Measurements from ENCODE around the gene SYF2.
"Not testable (repeated sequence)": the region's sequence is repeated elsewhere in the genome, so short reads cannot be mapped to it uniquely, and the experiment has no call there.

Gene SYF2

DNA sequence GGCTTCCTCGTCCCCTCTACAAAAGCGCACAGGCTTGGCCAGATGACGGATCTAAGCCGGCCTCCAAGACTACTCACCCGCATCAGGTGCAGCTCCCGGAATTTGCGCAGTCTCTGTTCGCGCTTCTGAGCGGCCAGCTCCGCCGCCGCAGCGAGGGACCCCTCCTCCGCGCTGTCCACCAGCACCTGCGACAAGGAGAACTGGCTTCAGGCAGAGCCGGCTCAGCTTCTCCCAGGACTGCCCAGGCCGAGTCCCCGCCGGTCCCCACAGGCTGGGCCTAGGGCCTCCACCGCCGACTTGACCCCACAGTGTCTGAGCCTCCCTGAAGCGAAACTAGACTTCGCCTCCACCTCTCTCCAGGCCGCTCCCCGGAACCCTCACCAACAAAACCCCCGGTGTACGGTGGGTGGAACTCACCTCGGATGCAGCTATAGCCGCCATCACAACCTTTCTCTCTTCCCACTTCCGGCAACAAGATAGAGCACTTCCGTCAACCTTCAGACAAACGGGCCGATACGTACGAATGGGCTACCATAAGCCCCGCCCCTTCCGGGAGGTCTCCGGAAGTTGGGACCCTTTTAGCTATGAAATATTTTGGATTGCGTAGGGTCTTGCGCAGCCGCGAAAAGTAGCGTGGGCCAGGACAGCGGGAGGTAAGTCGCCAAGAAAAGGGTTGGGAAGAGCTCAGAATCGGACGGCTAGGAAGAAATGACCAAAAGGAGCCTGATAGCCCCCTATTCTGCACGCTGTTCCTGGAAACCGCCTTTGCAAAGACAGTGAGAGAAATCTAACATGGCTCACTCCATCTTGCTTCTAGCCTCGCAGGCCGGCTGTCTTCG is at the start of gene SYF2:
Gene SYF2, minus strand, starts transcription at position 476 of the 839 bp plus-strand sequence. Its CDS starts 35 bp downstream, at position 441.
- peak; percentile 78 for DNase-seq (ENCODE audit: low spot score)

DNA sequence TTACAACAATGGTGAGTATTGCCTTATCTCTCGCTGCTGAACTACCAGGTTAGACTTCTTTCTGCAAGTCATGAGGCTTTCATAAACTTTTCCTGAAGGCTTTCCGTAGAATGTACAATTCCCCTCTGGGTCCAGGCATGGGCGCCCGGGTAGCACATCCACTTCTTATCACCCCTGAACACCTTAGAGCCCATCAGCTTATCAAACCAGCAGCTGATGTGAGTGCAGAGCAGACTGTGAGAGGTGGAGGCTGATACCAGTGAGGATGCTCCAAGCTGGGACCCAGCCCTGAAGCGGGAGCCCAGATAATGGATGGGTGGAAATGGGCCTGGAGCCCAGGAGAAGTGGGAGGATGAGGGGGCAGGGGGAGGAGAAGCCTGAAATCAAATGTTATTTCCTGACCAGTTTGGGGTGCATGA is 47.4 kb upstream of the SYF2 start:
- not testable (repeated sequence) for DNase-seq (ENCODE audit: low spot score)

- DNase-seq (ENCODE audit: low spot score), result not testable (repeated sequence)
These were observed 46.5 kb upstream of the SYF2 start for GRCh38 chr1:25278790-25279189.

GRCh38 chr1:25278358-25278757 is 46.1 kb upstream of the SYF2 start:
- DNase-seq (ENCODE audit: low spot score), result not testable (repeated sequence)

DNA sequence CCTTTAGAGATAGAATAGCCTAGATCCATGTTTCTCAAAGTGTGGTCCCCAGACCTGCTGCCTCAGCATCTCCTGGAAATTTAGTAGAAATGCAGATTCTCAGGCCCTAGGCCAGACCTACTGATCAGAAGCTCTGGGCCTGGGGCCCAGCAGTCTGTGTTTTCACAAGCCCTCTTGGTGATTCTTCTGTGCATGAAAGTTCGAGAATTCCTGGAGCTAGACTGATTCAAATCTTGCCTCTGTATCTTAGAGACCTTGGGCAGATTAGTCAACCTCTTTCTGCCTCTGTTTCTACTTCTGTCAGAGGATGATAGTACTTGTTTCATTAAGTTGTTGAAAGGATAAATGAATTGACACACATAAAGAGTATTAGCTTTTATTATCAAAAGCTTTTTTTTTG is 45.0 kb upstream of the SYF2 start:
- DNase-seq (ENCODE audit: low spot score), result not testable (repeated sequence)

GRCh38 chr1:25275648-25276047 is 43.3 kb upstream of the SYF2 start:
- not testable (repeated sequence) for DNase-seq (ENCODE audit: low spot score)

DNA sequence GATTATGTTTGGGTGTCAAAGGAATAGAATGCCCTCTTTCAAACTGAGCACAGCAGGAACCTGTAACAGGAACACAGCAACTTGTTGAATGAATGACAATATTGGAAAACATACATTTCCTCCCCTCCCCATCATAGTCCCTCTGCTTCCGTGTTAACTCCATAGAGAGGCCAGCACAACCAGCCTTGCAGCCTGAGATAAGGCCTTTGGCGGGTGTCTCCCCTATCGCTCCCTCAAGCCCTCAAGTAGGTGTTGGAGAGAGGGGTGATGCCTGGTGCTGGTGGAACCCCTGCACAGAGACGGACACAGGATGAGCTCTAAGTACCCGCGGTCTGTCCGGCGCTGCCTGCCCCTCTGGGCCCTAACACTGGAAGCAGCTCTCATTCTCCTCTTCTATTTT is 39.9 kb upstream of the SYF2 start, which contains the start of gene RHD:
Gene RHD, plus strand, starts transcription at position 272 of the 400 bp plus-strand sequence. Its CDS starts 39 bp downstream, at position 311.
- not testable (repeated sequence) for DNase-seq (ENCODE audit: low spot score)

- DNase-seq (ENCODE audit: low spot score), result not testable (repeated sequence)
These were observed 36.0 kb upstream of the SYF2 start for GRCh38 chr1:25268143-25268760.

- DNase-seq (ENCODE audit: low spot score), result peak; percentile 73
These were observed 35.2 kb upstream of the SYF2 start for GRCh38 chr1:25267288-25268142.

GRCh38 chr1:25266554-25267287 is 34.4 kb upstream of the SYF2 start:
- not testable (repeated sequence) for DNase-seq (ENCODE audit: low spot score)

GRCh38 chr1:25260336-25260735 is 28.0 kb upstream of the SYF2 start:
- not testable (repeated sequence) for DNase-seq (ENCODE audit: low spot score)

DNA sequence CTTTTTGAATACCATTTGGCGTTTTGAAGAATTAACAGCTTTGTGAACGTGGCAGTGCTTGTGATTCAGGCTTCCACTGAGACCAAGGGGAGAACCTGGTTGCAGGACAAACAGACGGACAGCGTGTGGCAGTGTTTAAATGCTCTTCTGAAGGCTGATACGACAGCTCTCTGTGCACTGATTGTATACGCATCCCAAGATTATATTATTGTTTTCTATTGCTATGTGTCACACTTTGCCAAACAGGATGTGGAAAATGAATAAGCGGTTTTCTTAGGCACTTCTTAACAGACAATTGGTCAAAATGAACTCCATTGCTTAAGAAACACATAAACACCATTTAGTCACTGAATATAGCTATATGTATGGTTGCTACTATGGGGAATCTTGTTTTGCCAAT is 27.5 kb upstream of the SYF2 start:
- not testable (repeated sequence) for DNase-seq (ENCODE audit: low spot score)

DNA sequence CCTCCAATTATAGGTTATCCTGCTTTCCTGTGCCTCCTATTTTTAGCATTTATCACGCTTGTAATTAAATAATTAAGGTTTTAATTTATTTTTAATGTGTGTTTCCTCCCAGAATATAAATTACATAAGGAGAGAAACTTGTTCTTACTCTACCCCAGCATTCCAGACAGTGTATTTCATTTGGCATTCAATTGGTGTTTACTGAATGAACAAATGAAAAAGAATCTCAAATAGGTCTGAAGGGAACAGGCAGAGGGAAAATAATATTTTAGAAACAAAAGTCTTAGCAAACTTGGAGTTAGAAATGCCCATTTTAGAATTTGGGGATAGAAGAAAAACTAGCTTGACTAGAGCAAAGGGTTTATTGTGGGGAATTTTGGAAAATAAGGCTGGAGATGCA is 24.9 kb upstream of the SYF2 start:
- DNase-seq (ENCODE audit: low spot score), result no peak

DNA sequence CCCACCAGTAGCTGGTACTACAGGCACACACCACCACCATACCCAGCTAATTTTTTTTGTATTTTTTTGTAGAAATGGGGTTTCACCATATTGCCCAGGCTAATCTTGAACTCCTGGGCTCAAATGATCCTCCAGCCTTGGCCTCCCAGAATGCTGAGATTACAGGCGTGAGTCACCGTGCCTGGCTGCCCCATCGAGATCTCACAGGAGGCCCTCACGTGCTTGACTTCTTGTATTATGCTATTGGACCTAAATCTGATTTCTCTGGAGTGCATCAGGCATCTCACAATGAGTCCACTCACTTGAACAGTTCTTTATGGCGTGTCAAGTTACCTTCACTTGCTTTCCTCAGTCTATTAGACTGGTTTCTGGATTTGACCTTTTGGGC is 24.3 kb upstream of the SYF2 start:
- DNase-seq (ENCODE audit: low spot score), result no peak

GRCh38 chr1:25255706-25256577 is 23.6 kb upstream of the SYF2 start:
- no peak for DNase-seq (ENCODE audit: low spot score)

DNA sequence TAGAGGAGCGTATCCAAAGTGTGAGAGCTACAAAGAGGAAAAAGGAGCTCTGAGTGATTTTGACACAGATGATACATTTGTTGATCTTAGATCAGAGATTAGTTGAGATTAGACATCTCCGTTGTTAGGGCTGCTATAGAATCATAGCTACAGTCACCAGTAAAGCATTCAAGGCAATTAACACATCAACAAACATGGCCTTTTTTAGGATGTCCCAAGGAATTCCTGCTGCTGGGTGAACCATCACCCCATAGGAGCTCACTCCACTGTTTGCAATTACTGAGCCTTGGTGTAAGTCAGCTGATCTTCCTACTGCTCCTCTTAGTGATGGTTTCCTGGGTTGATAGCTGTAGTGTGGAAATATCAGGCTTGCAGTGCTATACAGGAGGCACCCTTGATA is 21.6 kb upstream of the SYF2 start:
- DNase-seq (ENCODE audit: low spot score), result no peak

- DNase-seq (ENCODE audit: low spot score), result no peak
These were observed 15.8 kb upstream of the SYF2 start for GRCh38 chr1:25247829-25248754.

GRCh38 chr1:25247024-25247828 is 14.9 kb upstream of the SYF2 start, which contains the start of gene RSRP1:
Gene RSRP1, minus strand, starts transcription at chr1:25247454. Its CDS starts 491 bp downstream, at chr1:25246963.
- peak; percentile 96 for DNase-seq (ENCODE audit: low spot score)
